EL (cell line): ENCODE data around the gene FSCN2.
"Not testable (repeated sequence)": the region's sequence is repeated elsewhere in the genome, so short reads cannot be mapped to it uniquely, and the experiment has no call there.

ENCODE experiments used
- DNase-seq: peaks from one replicate; pipeline ENCODE4 v3.0.0-alpha.2; 2016

The FSCN2 gene

GRCh38 chr17:81528651-81529436 lies 667 bp downstream of the FSCN2 start:
- no peak for DNase-seq

- DNase-seq: no peak
Measured at GRCh38 chr17:81529437-81529803, 1.2 kb downstream of the FSCN2 start.

- DNase-seq: not testable (repeated sequence)
Measured at GRCh38 chr17:81531013-81531412, 2.8 kb downstream of the FSCN2 start.

- DNase-seq: not testable (repeated sequence)
Measured at GRCh38 chr17:81531998-81532404, 3.8 kb downstream of the FSCN2 start.

GRCh38 chr17:81532490-81533287 lies 4.5 kb downstream of the FSCN2 start:
- DNase-seq: no peak

- DNase-seq: no peak
Measured at GRCh38 chr17:81533339-81534141, 5.4 kb downstream of the FSCN2 start.

- no peak for DNase-seq
Measured at GRCh38 chr17:81534157-81535006, 6.2 kb downstream of the FSCN2 start.

GRCh38 chr17:81535007-81535328 lies 6.8 kb downstream of the FSCN2 start:
- no peak for DNase-seq

GRCh38 chr17:81535480-81536298 lies 7.5 kb downstream of the FSCN2 start:
- DNase-seq: no peak

GRCh38 chr17:81536299-81537290 lies 8.4 kb downstream of the FSCN2 start:
- DNase-seq: no peak

GRCh38 chr17:81537343-81537855 lies 9.2 kb downstream of the FSCN2 start:
- no peak for DNase-seq

- no peak for DNase-seq
Measured at GRCh38 chr17:81537856-81538555, 9.8 kb downstream of the FSCN2 start.

GRCh38 chr17:81538651-81539570 lies 10.7 kb downstream of the FSCN2 start:
- no peak for DNase-seq

- no peak for DNase-seq
Measured at GRCh38 chr17:81539571-81539900, 11.4 kb downstream of the FSCN2 start.

GRCh38 chr17:81539961-81540675 lies 11.9 kb downstream of the FSCN2 start:
- no peak for DNase-seq

GRCh38 chr17:81540676-81541027 lies 12.5 kb downstream of the FSCN2 start:
- no peak for DNase-seq

GRCh38 chr17:81541123-81541522 lies 12.9 kb downstream of the FSCN2 start:
- DNase-seq: no peak
